Measurements from ENCODE around the gene SMC5. TPM values are rescaled to one million over a fixed set of nuclear protein-coding genes. Genes with fewer than 3 reads are reported as not detected.
"Not testable (repeated sequence)": the region's sequence is repeated elsewhere in the genome, so short reads cannot be mapped to it uniquely, and the experiment has no call there.

SMC5 gene
- total RNA-seq, 1 donor, result 28.6 TPM

GRCh38 chr9:70318002-70318401 is 59.2 kb downstream of the SMC5 start:
- Histone ChIP-seq H3K4me2 (ENCODE audit: insufficient read depth, low read length) (no peak overlapping the region), H3K27ac (ENCODE audit: low read depth, low read length) (no peak overlapping the region), H3K36me3 (ENCODE audit: insufficient read depth, low read length) (peaks cover 65% of the 10 kb centered on the region), H4K20me1 (ENCODE audit: insufficient read depth, low read length) (no peaks in the 10 kb centered on the region), H3K4me3 (ENCODE audit: insufficient read depth, low read length) (no peak overlapping the region), H3K27me3 (ENCODE audit: insufficient read depth, low read length) (no peaks in the 10 kb centered on the region), H3K79me2 (ENCODE audit: insufficient read depth, low read length) (peaks cover 2% of the 10 kb centered on the region), H2AFZ (ENCODE audit: low read length) (no peak overlapping the region), H3K9me3 (ENCODE audit: low read depth, low read length) (no peaks in the 10 kb centered on the region), H3K4me1 (ENCODE audit: insufficient read depth, low read length) (peaks cover 12% of the 10 kb centered on the region)
- DNase-seq (ENCODE audit: insufficient read length, low spot score, missing footprints), result no peak
- no peak for TF ChIP-seq CTCF (IDR thresholded peaks at IDR 0.05; ENCODE audit: extremely low read depth, low read depth, low read length)

- peaks cover 11% of the 10 kb centered on the region for H3K4me1 ChIP-seq (ENCODE audit: insufficient read depth, low read length)
- DNase-seq (ENCODE audit: insufficient read length, low spot score, missing footprints), result no peak
- no peaks in the 10 kb centered on the region for H3K9me3 ChIP-seq (ENCODE audit: low read depth, low read length)
- TF ChIP-seq CTCF (IDR thresholded peaks at IDR 0.05; ENCODE audit: extremely low read depth, low read depth, low read length), result no peak
- peaks cover 2% of the 10 kb centered on the region for H3K79me2 ChIP-seq (ENCODE audit: insufficient read depth, low read length)
- no peak overlapping the region for H3K4me3 ChIP-seq (ENCODE audit: insufficient read depth, low read length)
- no peaks in the 10 kb centered on the region for H4K20me1 ChIP-seq (ENCODE audit: insufficient read depth, low read length)
- H3K36me3 ChIP-seq (ENCODE audit: insufficient read depth, low read length), result peaks cover 81% of the 10 kb centered on the region
- no peak overlapping the region for H3K4me2 ChIP-seq (ENCODE audit: insufficient read depth, low read length)
- H3K27me3 ChIP-seq (ENCODE audit: insufficient read depth, low read length), result no peaks in the 10 kb centered on the region
- H2AFZ ChIP-seq (ENCODE audit: low read length), result no peak overlapping the region
- H3K27ac ChIP-seq (ENCODE audit: low read depth, low read length), result no peak overlapping the region
These were observed 63.3 kb downstream of the SMC5 start for GRCh38 chr9:70322096-70322495.

GRCh38 chr9:70324963-70325362 is 66.2 kb downstream of the SMC5 start:
- Histone ChIP-seq H3K4me2 (ENCODE audit: insufficient read depth, low read length) (no peak overlapping the region), H3K27ac (ENCODE audit: low read depth, low read length) (peak overlapping the region; percentile 67), H3K9me3 (ENCODE audit: low read depth, low read length) (no peaks in the 10 kb centered on the region), H3K4me1 (ENCODE audit: insufficient read depth, low read length) (peaks cover 11% of the 10 kb centered on the region), H3K27me3 (ENCODE audit: insufficient read depth, low read length) (no peaks in the 10 kb centered on the region), H3K4me3 (ENCODE audit: insufficient read depth, low read length) (no peak overlapping the region), H3K36me3 (ENCODE audit: insufficient read depth, low read length) (peaks cover 73% of the 10 kb centered on the region), H2AFZ (ENCODE audit: low read length) (no peak overlapping the region), H3K79me2 (ENCODE audit: insufficient read depth, low read length) (peaks cover 2% of the 10 kb centered on the region), H4K20me1 (ENCODE audit: insufficient read depth, low read length) (no peaks in the 10 kb centered on the region)
- TF ChIP-seq CTCF (IDR thresholded peaks at IDR 0.05; ENCODE audit: extremely low read depth, low read depth, low read length), result no peak
- no peak for DNase-seq (ENCODE audit: insufficient read length, low spot score, missing footprints)

- H3K4me3 ChIP-seq (ENCODE audit: insufficient read depth, low read length); H3K27me3 ChIP-seq (ENCODE audit: insufficient read depth, low read length); H3K9me3 ChIP-seq (ENCODE audit: low read depth, low read length); H4K20me1 ChIP-seq (ENCODE audit: insufficient read depth, low read length); DNase-seq (ENCODE audit: insufficient read length, low spot score, missing footprints); H3K4me2 ChIP-seq (ENCODE audit: insufficient read depth, low read length); H3K27ac ChIP-seq (ENCODE audit: low read depth, low read length); H3K79me2 ChIP-seq (ENCODE audit: insufficient read depth, low read length); H2AFZ ChIP-seq (ENCODE audit: low read length): not testable (repeated sequence)
- Histone ChIP-seq H3K36me3 (ENCODE audit: insufficient read depth, low read length) (peaks cover 43% of the 10 kb centered on the region), H3K4me1 (ENCODE audit: insufficient read depth, low read length) (peaks cover 11% of the 10 kb centered on the region)
These were observed 69.8 kb downstream of the SMC5 start for GRCh38 chr9:70328625-70329024.
